ENCODE data around the gene PHETA2.
A peak's percentile ranks its signal among the peaks of the same experiment; 100 is the strongest.
"Not testable (repeated sequence)": the region's sequence is repeated elsewhere in the genome, so short reads cannot be mapped to it uniquely, and the experiment has no call there.

Gene PHETA2

DNA sequence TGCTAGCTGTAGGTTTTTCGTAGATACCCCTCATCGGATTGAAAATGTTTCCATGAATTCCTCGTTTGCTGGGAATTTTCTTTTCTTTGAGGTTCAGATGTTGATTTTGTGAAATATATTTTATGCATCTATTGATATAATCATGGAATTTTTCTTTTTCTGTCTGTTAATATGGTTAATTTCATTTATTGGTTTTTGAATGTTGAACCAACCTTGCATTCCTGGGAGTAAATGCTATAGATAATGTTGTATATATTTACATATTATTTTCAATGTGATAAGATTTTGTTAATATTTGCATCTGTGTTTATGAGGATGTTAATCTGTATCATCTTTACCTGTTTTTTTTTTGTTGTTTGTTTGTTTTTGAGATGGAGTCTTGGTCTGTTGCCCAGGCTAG lies 27.2 kb downstream of the PHETA2 start:
- H3K36me3 ChIP-seq (ENCODE audit: control insufficient read depth, insufficient read depth, low read length): peaks cover 9% of the 10 kb centered on the region
- DNase-seq: no peak
- no peak overlapping the region for H3K27ac ChIP-seq (ENCODE audit: insufficient read depth, low read length, poor library complexity, severe bottlenecking)
- H3K4me1 ChIP-seq (ENCODE audit: control insufficient read depth, insufficient read depth, low read length, poor library complexity, severe bottlenecking): no peaks in the 10 kb centered on the region
- H3K4me3 ChIP-seq (ENCODE audit: insufficient read depth, low read depth, low read length, poor library complexity, severe bottlenecking): no peak overlapping the region
- no peaks in the 10 kb centered on the region for H3K27me3 ChIP-seq (replicated peaks; ENCODE audit: control insufficient read depth, insufficient read depth, low read length, poor library complexity, severe bottlenecking)
- H3K9me3 ChIP-seq (ENCODE audit: control insufficient read depth, low read length): peaks cover 7% of the 10 kb centered on the region

DNA sequence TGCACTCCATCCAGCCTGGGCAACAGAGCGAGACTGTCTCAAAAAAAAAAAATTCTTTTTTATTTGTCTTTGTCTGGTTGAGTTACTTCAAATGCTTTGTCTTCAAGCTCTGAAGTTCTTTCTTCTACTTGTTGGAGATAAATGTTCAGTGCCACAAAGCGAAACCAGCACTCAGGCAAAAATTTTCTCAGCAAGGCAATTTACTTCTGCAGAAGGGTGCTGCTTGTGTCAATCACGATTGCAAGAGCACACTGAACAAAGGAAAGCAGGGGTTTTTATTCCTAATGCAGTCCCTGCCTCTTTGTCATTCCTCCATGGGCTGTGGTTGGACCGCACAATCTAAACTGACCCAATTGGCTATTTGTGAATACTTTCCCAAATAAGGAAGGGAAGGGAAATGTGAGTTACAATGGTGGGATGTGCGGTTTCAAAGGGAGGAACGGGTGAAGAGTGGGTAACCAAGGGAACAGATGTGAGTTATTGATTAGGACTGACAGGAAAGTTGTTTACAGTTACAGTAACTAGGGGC lies 30.3 kb downstream of the PHETA2 start:
- not testable (repeated sequence) for H3K36me3 ChIP-seq (ENCODE audit: control insufficient read depth, insufficient read depth, low read length); H3K27ac ChIP-seq (ENCODE audit: insufficient read depth, low read length, poor library complexity, severe bottlenecking); DNase-seq; H3K4me1 ChIP-seq (ENCODE audit: control insufficient read depth, insufficient read depth, low read length, poor library complexity, severe bottlenecking); H3K27me3 ChIP-seq (replicated peaks; ENCODE audit: control insufficient read depth, insufficient read depth, low read length, poor library complexity, severe bottlenecking); H3K9me3 ChIP-seq (ENCODE audit: control insufficient read depth, low read length); H3K4me3 ChIP-seq (ENCODE audit: insufficient read depth, low read depth, low read length, poor library complexity, severe bottlenecking)

DNA sequence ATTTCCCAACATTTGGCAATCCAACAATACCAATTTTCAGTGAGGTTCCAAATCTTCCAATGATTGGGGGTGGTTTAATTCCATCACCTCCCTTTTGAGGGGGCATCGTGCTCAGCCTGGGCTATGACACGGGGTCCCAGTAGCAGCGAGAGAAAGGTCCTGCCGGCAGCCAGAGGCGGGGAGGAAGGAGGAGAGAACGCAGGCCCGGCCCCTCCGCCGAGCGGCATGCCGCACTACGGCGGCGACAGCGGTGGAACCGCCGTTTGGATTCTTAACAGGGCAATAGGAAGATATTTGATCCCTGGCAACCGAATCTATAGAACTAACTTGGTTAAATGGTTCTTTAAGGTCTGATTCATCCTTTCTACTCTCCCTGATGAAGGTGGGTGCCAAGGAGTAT lies 34.8 kb downstream of the PHETA2 start:
- Histone ChIP-seq H3K9me3 (ENCODE audit: control insufficient read depth, low read length) (peaks cover 7% of the 10 kb centered on the region), H3K4me1 (ENCODE audit: control insufficient read depth, insufficient read depth, low read length, poor library complexity, severe bottlenecking) (no peaks in the 10 kb centered on the region), H3K36me3 (ENCODE audit: control insufficient read depth, insufficient read depth, low read length) (peaks cover 9% of the 10 kb centered on the region), H3K27me3 (replicated peaks; ENCODE audit: control insufficient read depth, insufficient read depth, low read length, poor library complexity, severe bottlenecking) (no peaks in the 10 kb centered on the region), H3K4me3 (ENCODE audit: insufficient read depth, low read depth, low read length, poor library complexity, severe bottlenecking) (no peak overlapping the region), H3K27ac (ENCODE audit: insufficient read depth, low read length, poor library complexity, severe bottlenecking) (no peak overlapping the region)
- no peak for DNase-seq

DNA sequence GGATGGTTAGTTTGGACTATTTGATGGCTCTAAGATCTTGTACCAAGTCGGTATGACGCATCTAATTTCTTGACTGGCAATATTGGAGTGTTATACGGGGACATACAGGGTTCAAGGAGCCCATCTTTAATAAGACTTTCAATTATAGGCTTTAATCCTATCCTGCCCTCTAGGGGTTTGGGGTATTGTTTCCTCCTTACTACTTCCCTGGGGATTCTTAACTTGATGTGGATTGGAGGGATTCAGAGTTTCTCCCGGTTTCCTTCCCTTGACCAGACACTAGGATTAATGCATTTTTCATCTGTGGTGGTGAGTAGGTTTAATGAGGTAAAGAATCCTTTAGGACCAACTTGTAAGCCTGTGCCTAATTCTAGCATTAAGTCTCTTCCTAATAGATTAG lies 37.8 kb downstream of the PHETA2 start:
- Histone ChIP-seq H3K36me3 (ENCODE audit: control insufficient read depth, insufficient read depth, low read length) (peaks cover 4% of the 10 kb centered on the region), H3K27me3 (replicated peaks; ENCODE audit: control insufficient read depth, insufficient read depth, low read length, poor library complexity, severe bottlenecking) (no peaks in the 10 kb centered on the region), H3K27ac (ENCODE audit: insufficient read depth, low read length, poor library complexity, severe bottlenecking) (no peak overlapping the region), H3K4me1 (ENCODE audit: control insufficient read depth, insufficient read depth, low read length, poor library complexity, severe bottlenecking) (no peaks in the 10 kb centered on the region), H3K4me3 (ENCODE audit: insufficient read depth, low read depth, low read length, poor library complexity, severe bottlenecking) (no peak overlapping the region), H3K9me3 (ENCODE audit: control insufficient read depth, low read length) (peaks cover 11% of the 10 kb centered on the region)
- DNase-seq: no peak

DNA sequence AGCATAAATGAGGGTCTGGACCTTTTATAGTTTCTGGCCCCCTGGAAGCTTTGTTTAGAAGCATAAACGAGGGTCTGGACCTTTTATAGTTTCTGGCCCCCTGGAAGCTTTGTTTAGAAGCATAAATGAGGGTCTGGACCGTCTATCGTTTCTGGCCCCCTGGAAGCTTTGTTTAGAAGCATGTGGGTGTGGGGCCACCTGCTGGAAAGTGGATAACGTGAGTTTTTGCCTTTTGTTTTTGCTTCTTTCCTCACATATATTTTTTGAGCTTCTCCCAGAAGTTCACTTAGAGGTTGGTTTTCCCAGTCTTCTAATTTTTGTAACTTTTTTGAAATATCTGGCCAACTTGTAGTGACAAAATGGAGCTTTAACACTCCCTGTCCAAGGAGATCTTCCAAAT lies 38.7 kb downstream of the PHETA2 start:
- not testable (repeated sequence) for DNase-seq; H3K27ac ChIP-seq (ENCODE audit: insufficient read depth, low read length, poor library complexity, severe bottlenecking); H3K27me3 ChIP-seq (replicated peaks; ENCODE audit: control insufficient read depth, insufficient read depth, low read length, poor library complexity, severe bottlenecking); H3K36me3 ChIP-seq (ENCODE audit: control insufficient read depth, insufficient read depth, low read length); H3K4me3 ChIP-seq (ENCODE audit: insufficient read depth, low read depth, low read length, poor library complexity, severe bottlenecking); H3K4me1 ChIP-seq (ENCODE audit: control insufficient read depth, insufficient read depth, low read length, poor library complexity, severe bottlenecking)
- H3K9me3 ChIP-seq (ENCODE audit: control insufficient read depth, low read length): peaks cover 11% of the 10 kb centered on the region

DNA sequence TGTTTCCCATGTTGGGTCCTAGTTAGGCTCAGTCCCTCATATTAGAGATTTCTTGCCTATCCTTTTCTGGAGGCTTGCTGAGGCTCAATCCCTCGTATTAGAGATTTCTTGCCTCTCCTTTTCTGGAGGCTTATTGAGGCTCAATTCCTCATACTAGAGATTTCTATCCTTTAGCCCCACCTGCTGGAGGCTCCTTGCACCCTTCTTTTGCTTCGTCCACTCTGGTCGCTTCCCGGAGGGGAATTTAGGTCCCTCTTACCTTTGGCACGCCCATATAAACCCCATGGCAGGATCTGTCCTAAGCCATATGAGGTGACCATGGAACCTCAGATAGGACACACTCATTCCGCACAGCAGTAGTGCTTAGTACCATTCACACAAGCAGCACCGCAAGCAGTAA lies 40.7 kb downstream of the PHETA2 start:
- Histone ChIP-seq H3K9me3 (ENCODE audit: control insufficient read depth, low read length) (peaks cover 11% of the 10 kb centered on the region), H3K4me3 (ENCODE audit: insufficient read depth, low read depth, low read length, poor library complexity, severe bottlenecking) (no peak overlapping the region), H3K36me3 (ENCODE audit: control insufficient read depth, insufficient read depth, low read length) (peaks cover 4% of the 10 kb centered on the region), H3K27ac (ENCODE audit: insufficient read depth, low read length, poor library complexity, severe bottlenecking) (no peak overlapping the region), H3K4me1 (ENCODE audit: control insufficient read depth, insufficient read depth, low read length, poor library complexity, severe bottlenecking) (peaks cover 1% of the 10 kb centered on the region), H3K27me3 (replicated peaks; ENCODE audit: control insufficient read depth, insufficient read depth, low read length, poor library complexity, severe bottlenecking) (no peaks in the 10 kb centered on the region)
- DNase-seq: no peak

DNA sequence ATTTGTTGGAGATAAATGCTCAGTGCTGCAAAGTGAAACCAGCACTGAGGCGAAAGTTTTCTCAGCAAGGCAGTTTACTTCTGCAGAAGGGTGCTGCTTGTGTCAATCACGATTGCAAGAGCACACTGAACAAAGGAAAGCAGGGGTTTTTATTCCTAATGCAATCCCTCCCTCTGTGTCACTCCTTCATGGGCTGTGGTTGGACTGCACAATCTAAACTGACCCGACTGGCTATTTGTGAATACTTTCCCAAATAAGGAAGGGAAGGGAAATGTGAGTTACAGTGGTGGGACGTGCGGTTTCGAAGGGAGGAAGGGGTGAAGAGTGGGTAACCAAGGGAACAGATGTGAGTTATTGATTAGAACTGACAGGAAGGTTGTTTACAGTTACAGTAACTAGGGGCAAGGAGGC lies 41.4 kb downstream of the PHETA2 start:
- H3K27ac ChIP-seq (ENCODE audit: insufficient read depth, low read length, poor library complexity, severe bottlenecking); DNase-seq; H3K4me3 ChIP-seq (ENCODE audit: insufficient read depth, low read depth, low read length, poor library complexity, severe bottlenecking); H3K27me3 ChIP-seq (replicated peaks; ENCODE audit: control insufficient read depth, insufficient read depth, low read length, poor library complexity, severe bottlenecking); H3K4me1 ChIP-seq (ENCODE audit: control insufficient read depth, insufficient read depth, low read length, poor library complexity, severe bottlenecking); H3K36me3 ChIP-seq (ENCODE audit: control insufficient read depth, insufficient read depth, low read length): not testable (repeated sequence)
- H3K9me3 ChIP-seq (ENCODE audit: control insufficient read depth, low read length): peaks cover 11% of the 10 kb centered on the region

DNA sequence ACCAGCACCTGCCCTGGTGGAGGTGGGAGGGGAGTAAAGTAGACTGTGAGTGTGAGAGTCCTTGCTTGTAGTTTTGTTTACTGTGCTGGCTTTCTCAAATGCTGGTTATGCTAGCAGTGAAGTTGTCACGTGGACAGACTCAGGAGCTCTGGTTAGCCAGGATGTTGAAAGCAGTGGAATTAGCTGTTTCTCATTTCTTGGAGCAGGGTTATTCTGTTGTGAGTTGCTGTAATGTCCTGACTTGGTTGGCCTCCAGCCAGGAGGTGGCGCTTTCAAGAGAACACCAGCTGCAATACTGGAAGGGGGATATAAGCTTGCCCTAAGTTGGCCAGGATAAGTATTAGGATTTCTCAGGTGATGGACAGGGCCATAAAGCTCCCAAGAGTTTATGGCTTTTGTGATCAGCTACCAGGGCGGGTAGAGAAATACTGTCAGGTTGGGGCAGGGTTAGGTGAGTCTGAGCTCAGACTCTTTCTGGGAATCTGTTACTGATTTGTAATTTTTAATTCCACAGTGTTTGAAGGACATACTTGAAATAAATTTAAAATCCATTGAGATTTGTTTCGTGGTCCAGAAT lies 42.9 kb downstream of the PHETA2 start:
- Histone ChIP-seq H3K27ac (ENCODE audit: insufficient read depth, low read length, poor library complexity, severe bottlenecking) (no peak overlapping the region), H3K4me3 (ENCODE audit: insufficient read depth, low read depth, low read length, poor library complexity, severe bottlenecking) (no peak overlapping the region), H3K9me3 (ENCODE audit: control insufficient read depth, low read length) (peaks cover 11% of the 10 kb centered on the region), H3K4me1 (ENCODE audit: control insufficient read depth, insufficient read depth, low read length, poor library complexity, severe bottlenecking) (peaks cover 16% of the 10 kb centered on the region), H3K36me3 (ENCODE audit: control insufficient read depth, insufficient read depth, low read length) (peaks cover 4% of the 10 kb centered on the region), H3K27me3 (replicated peaks; ENCODE audit: control insufficient read depth, insufficient read depth, low read length, poor library complexity, severe bottlenecking) (no peaks in the 10 kb centered on the region)
- no peak for DNase-seq

DNA sequence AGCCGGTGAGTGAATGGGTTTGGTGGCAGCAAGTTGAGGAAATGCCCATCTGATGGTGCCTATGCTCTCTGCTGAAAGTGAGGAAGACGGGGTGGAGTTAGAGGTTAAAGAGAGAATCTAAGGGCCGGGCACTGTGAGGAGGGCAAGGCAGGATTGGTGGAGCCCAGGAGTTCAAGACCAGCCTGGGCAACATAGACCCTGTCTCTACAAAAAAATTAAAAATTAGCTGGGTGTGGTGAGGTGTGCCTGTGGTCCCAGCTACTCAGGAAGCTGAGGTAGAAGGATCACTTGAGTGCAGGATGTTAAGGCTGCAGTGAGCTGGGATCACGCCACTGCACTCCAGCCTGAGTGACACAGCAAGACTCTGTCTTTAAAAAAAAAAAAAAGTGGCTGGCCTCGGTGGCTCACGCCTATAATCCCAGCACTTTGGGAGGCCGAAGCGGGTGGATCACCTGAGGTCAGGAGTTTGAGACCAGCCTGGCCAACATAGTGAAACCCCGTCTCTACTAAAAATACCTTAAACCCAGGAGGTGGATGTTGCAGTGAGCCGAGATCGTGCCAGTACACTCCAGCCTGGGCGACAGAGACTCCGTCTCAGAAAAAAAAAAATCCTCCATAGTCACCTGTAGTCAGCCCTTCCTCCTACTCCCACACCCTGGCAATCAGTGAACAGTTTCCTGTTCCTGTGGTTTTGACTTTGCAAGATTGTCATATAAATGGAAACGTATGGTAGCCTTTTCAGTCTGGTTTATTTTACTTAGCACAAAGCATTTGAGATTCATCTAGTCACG lies 46.4 kb downstream of the PHETA2 start:
- H3K36me3 ChIP-seq (ENCODE audit: control insufficient read depth, insufficient read depth, low read length); H3K9me3 ChIP-seq (ENCODE audit: control insufficient read depth, low read length); H3K27me3 ChIP-seq (replicated peaks; ENCODE audit: control insufficient read depth, insufficient read depth, low read length, poor library complexity, severe bottlenecking): not testable (repeated sequence)
- peak in 1 of 3 donors; percentile 14 for DNase-seq
- peak overlapping the region; percentile 6 for H3K27ac ChIP-seq (ENCODE audit: insufficient read depth, low read length, poor library complexity, severe bottlenecking)
- peak overlapping the region; percentile 4 for H3K4me3 ChIP-seq (ENCODE audit: insufficient read depth, low read depth, low read length, poor library complexity, severe bottlenecking)
- peaks cover 16% of the 10 kb centered on the region for H3K4me1 ChIP-seq (ENCODE audit: control insufficient read depth, insufficient read depth, low read length, poor library complexity, severe bottlenecking)

DNA sequence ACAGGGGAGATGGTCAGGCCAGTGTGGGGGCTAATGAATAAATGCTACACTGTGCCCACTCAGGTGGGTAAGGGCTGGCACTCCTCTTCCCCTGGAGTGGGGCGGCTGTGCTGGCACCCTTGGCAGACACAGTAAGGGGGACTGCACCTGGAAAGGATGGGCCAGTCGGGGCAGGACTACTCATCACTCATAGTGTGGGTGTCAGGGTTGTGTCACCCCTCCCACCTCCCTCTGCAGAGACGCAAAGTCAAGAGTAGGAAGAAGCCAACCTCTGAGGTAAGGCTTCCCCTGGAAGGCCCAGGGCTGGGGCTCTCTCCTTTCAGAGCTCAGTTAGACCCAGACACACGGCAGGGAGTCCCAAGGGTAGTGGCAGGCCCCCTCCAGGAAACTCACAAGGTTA lies 49.5 kb downstream of the PHETA2 start:
- not testable (repeated sequence) for DNase-seq; H3K27ac ChIP-seq (ENCODE audit: insufficient read depth, low read length, poor library complexity, severe bottlenecking); H3K4me3 ChIP-seq (ENCODE audit: insufficient read depth, low read depth, low read length, poor library complexity, severe bottlenecking); H3K9me3 ChIP-seq (ENCODE audit: control insufficient read depth, low read length); H3K27me3 ChIP-seq (replicated peaks; ENCODE audit: control insufficient read depth, insufficient read depth, low read length, poor library complexity, severe bottlenecking); H3K36me3 ChIP-seq (ENCODE audit: control insufficient read depth, insufficient read depth, low read length)
- H3K4me1 ChIP-seq (ENCODE audit: control insufficient read depth, insufficient read depth, low read length, poor library complexity, severe bottlenecking): peaks cover 16% of the 10 kb centered on the region
